Mucosa of descending colon (tissue), 3 donors: ENCODE results near the gene TBC1D4. TPM values are rescaled to one million over a fixed set of nuclear protein-coding genes. Genes with fewer than 3 reads are reported as not detected.
A peak's percentile ranks its signal among the peaks of the same experiment; 100 is the strongest.
"Not testable (repeated sequence)": the region's sequence is repeated elsewhere in the genome, so short reads cannot be mapped to it uniquely, and the experiment has no call there.

Source experiments
- ATAC-seq: fragments of 200-7000 bp; cut with Tn5 transposase; one replicate; pipeline ENCODE4 v1.9.1; 2020; ENCODE audit warnings: mild to moderate bottlenecking, moderate library complexity
- DNase-seq, 3 donors: peaks; one replicate each; pipeline ENCODE4 v3.0.0-alpha.2; 2020
- H3K36me3 ChIP-seq: fragments of 200-600 bp; one replicate; pipeline ENCODE4 v1.8.0; 2021; ENCODE audit warnings: low read depth, mild to moderate bottlenecking
- H3K4me1 ChIP-seq: fragments of 200-600 bp; one replicate; pipeline ENCODE4 v1.8.0; 2021; ENCODE audit warnings: low read depth, mild to moderate bottlenecking
- H3K4me3 ChIP-seq: fragments of 200-600 bp; one replicate; pipeline ENCODE4 v1.8.0; 2021; ENCODE audit warnings: mild to moderate bottlenecking
- H3K9me3 ChIP-seq: fragments of 200-600 bp; one replicate; pipeline ENCODE4 v1.8.0; 2021; ENCODE audit warnings: mild to moderate bottlenecking
- intact Hi-C, 2 donors: fragments of 100-400 bp; cut with DNase I in 1 of 2; cut with micrococcal nuclease in 1 of 2; formaldehyde crosslinking; loops; one replicate each; pipeline versions ENCODE4 v1.11.0 to v1.11.1; 2022; cut with DNase I, micrococcal nuclease
- total RNA-seq, 3 donors: library from RNA; stranded (reverse); fragmentation: NEBNext Ultra II Directional in 2 of 3; extraction: Animal tissue kit (Norgen Biotek cat#: 25700) in 2 of 3; gene quantifications; one replicate each; pipeline versions ENCODE4 v1.2.1 to v1.2.4, GENCODE V29; 2021 to 2023
- TF ChIP-seq, protein P1 (sequence below): fragments of 200-600 bp; IDR thresholded peaks from one replicate; pipeline ENCODE4 v1.8.0; 2022; ENCODE audit warnings: antibody characterized with exemption, mild to moderate bottlenecking
- donor health status: DM: no; HTN: no; CAD: no; lungs with moderate emphysema.
- donor health status: DM: no; HTN: no; CAD: no.
- donor health status: DM: no; HTN: yes; CAD: no.

TBC1D4 gene
- total RNA-seq, 3 donors from 2014 or later, result 13.4 to 24.6 (median 13.8) TPM

DNA sequence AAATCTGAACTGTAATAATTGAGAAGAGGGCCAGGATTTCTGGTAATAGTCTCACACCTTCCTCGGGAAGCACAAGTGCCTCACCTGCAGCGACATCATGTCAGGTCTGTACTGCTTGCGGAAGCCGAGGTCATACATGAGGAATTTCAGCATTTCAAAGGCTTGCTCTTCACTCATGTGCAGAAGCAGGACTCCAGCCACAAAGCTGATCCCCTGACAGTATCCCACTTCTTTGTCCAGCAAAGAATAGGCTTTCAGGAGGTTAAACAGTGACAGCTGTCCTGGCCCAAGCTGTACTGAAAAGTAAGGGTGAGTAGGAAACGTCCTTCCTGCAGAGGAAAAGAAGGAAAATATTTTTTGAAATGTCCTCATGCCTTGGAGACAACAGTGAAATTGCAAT, 182.7 kb downstream of the TBC1D4 start:
- ATAC-seq (no peak), DNase-seq (no peak)
- Histone ChIP-seq H3K4me1 (peaks cover 5% of the 10 kb centered on the region), H3K36me3 (no peaks in the 10 kb centered on the region), H3K9me3 (no peaks in the 10 kb centered on the region), H3K4me3 (no peak overlapping the region)
- TF ChIP-seq, protein P1, sequence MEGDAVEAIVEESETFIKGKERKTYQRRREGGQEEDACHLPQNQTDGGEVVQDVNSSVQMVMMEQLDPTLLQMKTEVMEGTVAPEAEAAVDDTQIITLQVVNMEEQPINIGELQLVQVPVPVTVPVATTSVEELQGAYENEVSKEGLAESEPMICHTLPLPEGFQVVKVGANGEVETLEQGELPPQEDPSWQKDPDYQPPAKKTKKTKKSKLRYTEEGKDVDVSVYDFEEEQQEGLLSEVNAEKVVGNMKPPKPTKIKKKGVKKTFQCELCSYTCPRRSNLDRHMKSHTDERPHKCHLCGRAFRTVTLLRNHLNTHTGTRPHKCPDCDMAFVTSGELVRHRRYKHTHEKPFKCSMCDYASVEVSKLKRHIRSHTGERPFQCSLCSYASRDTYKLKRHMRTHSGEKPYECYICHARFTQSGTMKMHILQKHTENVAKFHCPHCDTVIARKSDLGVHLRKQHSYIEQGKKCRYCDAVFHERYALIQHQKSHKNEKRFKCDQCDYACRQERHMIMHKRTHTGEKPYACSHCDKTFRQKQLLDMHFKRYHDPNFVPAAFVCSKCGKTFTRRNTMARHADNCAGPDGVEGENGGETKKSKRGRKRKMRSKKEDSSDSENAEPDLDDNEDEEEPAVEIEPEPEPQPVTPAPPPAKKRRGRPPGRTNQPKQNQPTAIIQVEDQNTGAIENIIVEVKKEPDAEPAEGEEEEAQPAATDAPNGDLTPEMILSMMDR, result no peak
- intact Hi-C loops, result no loop called here

DNA sequence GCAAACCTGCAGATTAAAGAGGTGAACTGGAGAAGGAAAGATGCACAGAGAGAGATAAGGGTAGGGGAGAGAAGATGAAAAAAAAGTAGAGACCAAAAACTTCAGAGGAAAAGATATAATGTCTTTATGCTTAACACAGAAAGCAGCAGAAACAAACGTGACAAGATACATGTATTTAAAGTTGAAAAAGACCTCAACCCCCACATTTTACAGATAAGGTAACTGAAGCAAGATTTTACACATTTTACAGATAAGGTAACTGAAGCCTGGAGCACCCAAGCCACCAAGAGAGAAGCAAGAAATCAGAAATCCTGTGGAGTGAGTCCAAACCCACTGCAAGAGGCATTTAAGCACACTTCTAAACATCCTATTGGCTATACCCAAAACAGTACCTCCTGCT, 185.3 kb downstream of the TBC1D4 start:
- no peaks in the 10 kb centered on the region for H3K4me1 ChIP-seq
- TF ChIP-seq, protein P1, result no peak
- DNase-seq (no peak), ATAC-seq (no peak)
- H3K4me3 ChIP-seq, result no peak overlapping the region
- H3K9me3 ChIP-seq, result no peaks in the 10 kb centered on the region
- intact Hi-C loops, result no loop called here
- H3K36me3 ChIP-seq, result no peaks in the 10 kb centered on the region

DNA sequence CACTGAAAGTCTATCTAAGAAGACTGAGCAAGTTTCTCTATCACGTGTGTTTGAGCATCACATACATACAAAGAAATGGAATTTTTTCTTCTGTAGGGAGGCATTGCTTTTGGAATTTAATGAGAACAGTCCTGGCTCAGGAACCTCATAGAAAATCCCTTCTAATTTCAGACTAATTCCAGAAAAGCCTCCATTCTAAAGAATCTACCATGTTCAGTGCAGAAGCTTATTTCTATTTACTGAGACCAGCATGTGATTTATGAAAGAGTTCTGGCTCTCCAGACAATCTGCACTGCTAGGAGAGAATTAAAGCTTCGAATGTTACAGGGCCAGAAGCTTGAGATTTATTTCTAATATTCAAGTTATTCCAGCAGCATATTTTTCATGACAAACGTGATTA, 186.8 kb downstream of the TBC1D4 start:
- no peaks in the 10 kb centered on the region for H3K9me3 ChIP-seq
- DNase-seq (no peak), ATAC-seq (no peak)
- H3K4me3 ChIP-seq, result no peak overlapping the region
- no peaks in the 10 kb centered on the region for H3K36me3 ChIP-seq
- H3K4me1 ChIP-seq, result no peaks in the 10 kb centered on the region
- TF ChIP-seq, protein P1, result no peak
- intact Hi-C loops, result no loop called here

DNA sequence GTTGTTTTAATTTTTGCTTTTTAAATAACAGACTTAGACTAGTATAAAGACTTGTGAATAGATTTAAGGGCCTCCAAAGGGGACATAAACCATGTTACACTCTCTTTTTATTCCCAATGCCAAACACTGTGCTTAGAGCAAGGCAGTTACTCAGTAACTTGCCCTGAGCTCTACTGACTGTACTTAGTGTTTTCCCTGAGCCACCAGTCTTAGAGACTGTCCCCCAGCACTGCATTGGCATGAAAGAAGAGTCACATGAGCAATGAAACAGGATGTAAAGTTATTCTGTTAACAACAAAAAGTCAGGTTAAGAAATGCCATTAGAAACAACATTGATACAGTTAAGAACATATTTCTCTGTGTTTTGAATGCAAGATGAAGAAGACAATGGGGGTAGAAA, 187.9 kb downstream of the TBC1D4 start:
- Histone ChIP-seq H3K9me3 (no peaks in the 10 kb centered on the region), H3K36me3 (no peaks in the 10 kb centered on the region), H3K4me3 (no peak overlapping the region), H3K4me1 (no peaks in the 10 kb centered on the region)
- DNase-seq (no peak), ATAC-seq (no peak)
- intact Hi-C loops, result no loop called here
- TF ChIP-seq, protein P1, result no peak

DNA sequence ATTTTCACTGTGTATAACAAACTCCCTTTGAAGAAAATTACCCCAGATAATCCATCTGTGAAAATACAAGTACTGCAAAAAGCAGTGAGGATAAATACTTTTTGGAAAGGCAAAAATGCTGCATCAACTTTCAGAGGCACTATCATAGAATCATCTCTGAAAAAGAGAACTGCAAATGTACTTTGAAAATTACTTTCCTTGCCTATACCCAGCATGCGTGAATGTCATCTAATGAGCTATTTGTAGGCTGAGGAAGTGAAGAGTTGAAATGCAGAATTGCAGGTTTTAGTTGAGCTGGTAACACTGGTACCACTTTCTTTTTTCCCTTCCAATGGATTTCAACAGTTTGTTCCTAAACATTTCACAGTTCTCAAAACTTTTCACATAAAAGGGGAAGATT, 196.7 kb downstream of the TBC1D4 start:
- intact Hi-C loops, result no loop called here
- Histone ChIP-seq H3K36me3 (no peaks in the 10 kb centered on the region), H3K9me3 (peaks cover 29% of the 10 kb centered on the region), H3K4me1 (no peaks in the 10 kb centered on the region), H3K4me3 (no peak overlapping the region)
- TF ChIP-seq, protein P1, result no peak
- ATAC-seq (no peak), DNase-seq (no peak)

DNA sequence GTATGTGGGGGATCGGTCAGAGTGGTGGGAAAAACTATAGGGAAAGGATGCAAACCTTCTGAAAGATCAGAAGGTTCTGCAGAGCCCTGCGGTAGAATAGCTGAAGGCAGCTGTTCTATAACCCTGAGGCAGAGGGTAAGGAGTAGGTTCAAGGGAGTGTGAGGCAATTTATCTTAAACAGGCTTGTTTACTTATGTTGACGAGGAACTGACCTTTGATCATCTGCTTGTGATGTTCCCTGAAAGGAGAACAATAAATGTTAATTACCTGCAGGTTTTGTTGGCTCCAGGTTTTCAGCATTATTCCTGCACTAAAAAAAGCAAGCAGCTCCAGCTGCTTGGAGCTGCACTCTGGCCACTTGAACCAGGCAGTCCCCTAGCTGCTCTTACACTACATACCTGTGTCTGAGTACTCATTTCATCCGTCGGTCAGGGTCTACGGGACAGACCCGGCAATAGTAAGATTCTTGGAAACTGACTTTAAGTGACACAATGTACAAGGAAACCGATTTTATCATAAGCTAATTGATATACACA, 202.1 kb downstream of the TBC1D4 start:
- Histone ChIP-seq H3K36me3 (no peaks in the 10 kb centered on the region), H3K4me1 (no peaks in the 10 kb centered on the region), H3K9me3 (peaks cover 30% of the 10 kb centered on the region), H3K4me3 (no peak overlapping the region)
- intact Hi-C loops, result no loop called here
- DNase-seq, result peak in 2 of 3 donors; percentile 29 to 35
- peak; percentile 93 for ATAC-seq
- TF ChIP-seq, protein P1, result no peak

DNA sequence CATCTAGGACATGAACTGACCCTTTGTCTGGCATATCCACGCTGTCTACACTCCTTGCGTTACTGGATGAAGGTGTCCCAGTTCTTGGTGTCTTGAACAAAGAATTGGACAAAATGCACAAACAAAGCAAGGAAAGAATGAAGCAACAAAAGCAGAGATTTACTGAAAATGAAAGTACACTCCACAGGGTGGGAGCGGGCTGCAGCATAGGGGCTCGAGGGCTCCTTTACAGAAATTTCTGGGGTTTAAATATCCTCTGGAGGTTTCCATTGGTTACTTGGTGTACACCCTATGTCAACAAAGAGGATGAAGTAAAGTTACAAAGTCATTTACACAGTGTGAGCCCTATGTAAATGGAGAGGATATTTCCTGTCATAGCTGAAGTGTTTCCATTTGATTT, 208.3 kb downstream of the TBC1D4 start:
- H3K4me1 ChIP-seq, DNase-seq, H3K4me3 ChIP-seq, H3K9me3 ChIP-seq, H3K36me3 ChIP-seq, intact Hi-C loops, ATAC-seq: not testable (repeated sequence)
